ENCODE results near the gene CTBP2.
"Not testable (repeated sequence)": the region's sequence is repeated elsewhere in the genome, so short reads cannot be mapped to it uniquely, and the experiment has no call there.

CTBP2 gene

DNA sequence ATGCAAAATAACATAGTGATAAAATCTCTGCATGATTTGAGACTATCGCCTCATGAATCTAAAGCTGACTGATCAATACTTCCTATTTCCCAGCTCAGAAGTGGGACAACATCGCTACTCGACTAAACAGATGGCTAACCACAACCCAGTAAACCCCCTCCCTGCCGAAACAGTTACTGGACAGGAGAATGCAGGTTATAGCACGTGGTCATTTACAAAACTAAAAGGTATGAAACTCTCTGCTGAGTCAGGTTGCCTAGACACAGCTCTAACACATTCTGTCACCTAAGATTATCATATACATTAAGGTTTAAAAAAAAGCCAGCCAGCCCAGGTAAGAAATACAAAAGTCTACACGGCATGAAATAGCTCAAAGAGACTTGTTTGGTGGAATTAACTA is 64.0 kb downstream of the CTBP2 start:
- in situ Hi-C loops (cut with MboI; ENCODE audit: low pct_unique_long_range_greater_than_20kb, low sequenced_read_pairs) = no loop called here
- DNase-seq = no peak

DNA sequence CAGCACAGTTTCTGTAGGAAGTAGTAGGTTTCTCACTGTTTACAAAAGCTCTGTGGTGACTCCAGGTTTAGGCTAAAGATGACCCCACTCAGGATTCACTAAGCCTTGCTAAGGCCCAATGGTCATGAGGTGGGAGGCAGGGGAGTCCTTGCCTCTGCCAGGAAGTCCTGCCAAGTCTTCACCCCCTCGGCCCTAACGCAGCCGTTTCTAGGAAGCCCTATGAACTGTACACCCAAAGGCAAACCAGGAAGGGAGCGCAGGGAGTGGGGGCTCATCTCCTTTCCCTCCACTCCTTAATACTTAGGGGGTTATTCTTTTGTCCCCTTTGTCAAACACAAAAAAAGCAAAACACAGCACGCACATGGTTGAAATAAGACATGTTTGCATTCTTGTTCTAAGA is 64.6 kb downstream of the CTBP2 start:
- in situ Hi-C loops (cut with MboI; ENCODE audit: low pct_unique_long_range_greater_than_20kb, low sequenced_read_pairs) = no loop called here
- no peak for DNase-seq

DNA sequence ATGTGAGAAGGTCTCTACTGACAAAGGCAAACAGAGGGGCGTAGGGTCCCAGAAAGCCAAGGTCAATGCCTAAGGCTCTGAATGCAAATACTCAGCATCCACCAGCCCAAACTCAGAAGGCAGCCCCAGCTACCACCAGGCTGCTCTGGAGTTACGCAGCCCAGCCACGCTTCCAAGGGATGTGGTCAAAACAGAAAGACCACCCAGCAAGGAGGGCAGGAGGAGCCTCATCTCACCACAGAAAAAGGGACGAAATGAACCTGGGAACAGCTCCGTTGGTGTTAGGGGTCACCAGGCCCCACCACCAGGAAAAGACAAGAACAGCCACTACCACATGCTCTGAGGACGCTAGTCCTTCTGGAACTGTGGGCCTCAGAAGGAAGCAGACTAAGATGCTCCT is 65.1 kb downstream of the CTBP2 start:
- in situ Hi-C loops (cut with MboI; ENCODE audit: low pct_unique_long_range_greater_than_20kb, low sequenced_read_pairs) = no loop called here
- no peak for DNase-seq

DNA sequence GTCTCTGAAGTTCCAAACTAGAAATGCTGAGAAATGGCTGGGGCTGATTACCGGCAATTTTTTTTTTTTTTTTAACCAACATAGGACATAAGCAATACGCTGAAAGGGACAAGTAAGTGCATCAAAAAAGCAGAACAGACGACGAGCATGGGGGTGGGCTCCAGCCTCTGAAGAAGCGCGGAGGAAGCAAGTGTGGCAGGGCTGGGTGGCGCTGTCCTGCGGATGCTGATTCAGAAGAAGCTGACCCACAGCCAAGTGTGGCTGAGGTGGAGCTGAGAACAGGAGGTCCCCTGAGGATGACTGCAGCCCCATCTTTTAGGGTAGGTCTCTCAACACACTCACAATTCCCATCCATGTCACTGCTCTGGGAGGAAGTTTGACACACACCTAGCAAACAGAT is 65.6 kb downstream of the CTBP2 start:
- DNase-seq = peak; percentile 9

DNA sequence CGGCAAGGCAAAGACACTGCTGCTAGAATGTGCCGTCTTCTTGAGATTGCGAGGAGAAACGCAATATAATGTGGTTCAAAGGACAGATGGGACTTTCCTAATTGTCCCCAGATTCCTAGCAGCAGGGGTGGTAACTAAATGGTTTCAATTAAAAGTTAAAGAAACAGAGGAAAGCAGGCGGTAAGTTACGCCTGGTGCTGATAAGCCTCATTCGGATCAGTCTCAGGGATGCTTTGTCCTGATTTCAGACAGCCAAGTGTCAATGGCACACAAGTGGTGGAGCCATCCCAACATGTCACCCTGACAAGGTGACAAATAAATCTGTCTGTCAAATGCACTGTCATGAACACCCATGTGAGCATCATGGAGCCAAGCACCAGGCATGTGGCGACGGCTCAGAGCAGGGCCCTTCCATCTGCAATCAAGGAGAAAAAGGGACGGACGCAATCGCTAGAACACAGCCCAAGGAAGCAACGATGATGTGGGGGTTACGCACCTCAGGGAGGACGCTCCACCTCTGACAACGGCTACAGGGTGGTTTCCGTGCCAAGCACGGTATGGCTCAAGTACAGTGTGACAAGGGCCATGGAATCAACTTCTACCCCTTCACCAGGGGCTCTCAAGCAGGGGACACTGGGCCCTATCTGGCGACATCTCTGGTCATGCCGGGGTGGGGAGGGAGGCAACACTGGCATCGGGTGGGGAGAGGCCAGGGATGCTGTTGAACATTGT is 66.2 kb downstream of the CTBP2 start:
- in situ Hi-C loops (cut with MboI; ENCODE audit: low pct_unique_long_range_greater_than_20kb, low sequenced_read_pairs) = no loop called here
- no peak for DNase-seq

More for the DNA sequence above, 65.6 kb downstream of the CTBP2 start:
- in situ Hi-C loops (cut with MboI; ENCODE audit: low pct_unique_long_range_greater_than_20kb, low sequenced_read_pairs) = no loop called here

DNA sequence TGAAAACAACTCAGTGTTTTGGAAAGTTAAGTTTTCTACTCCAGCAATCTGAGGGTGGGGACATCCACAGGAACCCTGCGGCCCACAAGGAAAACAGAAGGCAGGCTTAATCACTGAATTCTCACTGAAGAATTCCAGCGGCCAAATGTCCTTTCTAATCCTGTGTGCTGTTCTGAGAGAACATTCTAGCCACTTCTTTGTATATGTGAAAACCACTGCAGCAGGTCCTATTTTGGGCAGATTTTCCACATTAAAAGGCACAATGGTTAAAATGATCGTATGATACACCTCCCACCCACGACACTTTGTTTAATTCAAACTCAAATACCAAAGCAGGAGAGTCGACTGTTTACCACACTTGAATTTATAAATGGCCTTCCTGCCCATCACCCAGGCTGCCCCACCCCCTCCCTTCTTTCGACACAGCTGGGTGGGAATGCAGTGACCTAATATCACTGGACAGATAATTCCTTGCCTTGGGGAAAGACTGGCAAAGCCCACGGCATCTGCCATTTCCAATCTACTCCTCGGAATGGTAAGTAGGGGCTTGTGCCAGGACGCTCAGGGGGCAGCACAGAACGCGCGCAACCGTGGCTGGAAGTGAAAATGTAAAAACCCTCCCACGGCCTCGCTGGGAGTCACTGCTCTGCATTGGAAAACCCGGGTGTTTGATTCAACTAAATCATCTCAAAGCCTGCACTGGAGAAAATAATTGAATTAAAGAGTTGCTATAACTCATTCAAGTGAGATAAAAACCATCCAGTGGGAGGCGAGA is 67.0 kb downstream of the CTBP2 start:
- DNase-seq = no peak
- in situ Hi-C loops (cut with MboI; ENCODE audit: low pct_unique_long_range_greater_than_20kb, low sequenced_read_pairs) = no loop called here

DNA sequence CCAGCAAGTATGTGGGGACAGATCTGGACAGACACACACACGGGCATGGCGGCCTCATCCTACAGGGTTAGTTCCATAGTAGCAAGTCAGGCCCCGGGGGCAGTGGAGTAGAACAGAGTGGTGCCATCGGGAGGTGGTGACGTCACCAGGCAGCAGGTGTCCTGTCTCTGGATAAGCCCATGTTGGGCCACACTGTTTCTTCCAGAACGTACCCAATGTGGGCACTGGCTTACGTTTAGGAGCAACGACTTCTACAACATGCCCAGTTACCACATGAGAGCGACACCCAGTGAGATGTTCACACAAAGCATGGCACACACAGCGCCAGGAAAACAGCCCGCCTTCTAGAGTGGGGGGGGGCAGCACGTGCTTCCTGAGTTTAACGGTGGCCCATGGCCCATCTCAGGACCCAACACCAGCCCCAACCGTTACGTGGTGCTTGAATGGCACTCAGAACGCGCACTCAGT is 67.8 kb downstream of the CTBP2 start:
- no peak for DNase-seq
- in situ Hi-C loops (cut with MboI; ENCODE audit: low pct_unique_long_range_greater_than_20kb, low sequenced_read_pairs) = no loop called here

DNA sequence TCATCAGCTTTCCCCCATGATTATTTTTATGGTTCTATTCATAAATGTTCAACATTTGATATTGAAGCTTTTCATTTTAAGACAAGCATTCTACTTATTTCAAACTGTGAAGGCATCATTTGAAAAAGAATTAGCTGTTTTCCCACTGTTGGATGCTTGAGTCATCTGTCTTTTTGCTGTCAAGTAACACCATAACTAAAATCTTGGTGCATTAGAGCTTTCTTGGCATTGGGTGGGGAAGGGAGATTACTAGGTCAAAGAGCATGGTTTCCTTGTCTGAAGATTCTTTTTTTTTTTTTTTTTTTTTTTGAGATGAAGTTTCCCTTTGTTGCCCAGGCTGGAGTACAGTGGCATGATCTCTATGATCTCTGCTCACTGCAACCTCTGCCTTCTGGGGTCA is 68.5 kb downstream of the CTBP2 start:
- in situ Hi-C loops (cut with MboI; ENCODE audit: low pct_unique_long_range_greater_than_20kb, low sequenced_read_pairs) = no loop called here
- no peak for DNase-seq

DNA sequence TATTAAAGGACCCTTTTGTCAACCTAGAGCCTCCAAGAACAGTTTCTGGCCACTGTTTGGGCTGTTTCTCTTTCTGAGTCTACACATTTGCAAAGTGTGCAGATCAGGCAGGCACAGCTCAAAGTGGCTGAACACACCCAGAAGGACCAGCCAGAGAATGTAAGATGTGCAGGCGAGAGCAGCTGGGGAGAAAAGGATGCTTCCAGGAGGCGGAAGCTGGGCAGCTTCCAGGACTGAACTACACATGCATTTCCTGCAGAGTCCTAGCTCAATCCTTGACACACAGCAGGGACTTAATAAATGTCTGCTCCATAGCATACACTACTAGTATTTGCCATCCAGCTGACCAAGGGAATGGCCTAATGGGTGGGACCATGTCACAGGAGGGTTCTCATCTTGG is 70.9 kb downstream of the CTBP2 start:
- in situ Hi-C loops (cut with MboI; ENCODE audit: low pct_unique_long_range_greater_than_20kb, low sequenced_read_pairs) = no loop called here
- no peak for DNase-seq

DNA sequence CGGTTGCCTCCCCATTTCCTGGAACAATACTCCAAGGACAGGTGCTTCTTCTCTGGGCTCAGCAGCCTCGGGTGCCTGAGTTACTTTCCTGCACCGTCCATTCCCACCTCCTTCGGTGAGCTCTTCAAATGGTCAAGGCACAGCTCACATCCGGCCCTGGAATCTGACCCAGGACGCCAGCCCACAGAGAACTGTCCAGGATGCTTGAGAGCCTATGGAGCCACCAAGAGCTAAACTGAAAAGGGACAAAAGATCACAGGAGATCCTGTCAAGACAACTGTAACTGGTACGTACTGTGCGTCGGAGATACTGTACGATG is 72.5 kb downstream of the CTBP2 start:
- DNase-seq = no peak
- in situ Hi-C loops (cut with MboI; ENCODE audit: low pct_unique_long_range_greater_than_20kb, low sequenced_read_pairs) = no loop called here

DNA sequence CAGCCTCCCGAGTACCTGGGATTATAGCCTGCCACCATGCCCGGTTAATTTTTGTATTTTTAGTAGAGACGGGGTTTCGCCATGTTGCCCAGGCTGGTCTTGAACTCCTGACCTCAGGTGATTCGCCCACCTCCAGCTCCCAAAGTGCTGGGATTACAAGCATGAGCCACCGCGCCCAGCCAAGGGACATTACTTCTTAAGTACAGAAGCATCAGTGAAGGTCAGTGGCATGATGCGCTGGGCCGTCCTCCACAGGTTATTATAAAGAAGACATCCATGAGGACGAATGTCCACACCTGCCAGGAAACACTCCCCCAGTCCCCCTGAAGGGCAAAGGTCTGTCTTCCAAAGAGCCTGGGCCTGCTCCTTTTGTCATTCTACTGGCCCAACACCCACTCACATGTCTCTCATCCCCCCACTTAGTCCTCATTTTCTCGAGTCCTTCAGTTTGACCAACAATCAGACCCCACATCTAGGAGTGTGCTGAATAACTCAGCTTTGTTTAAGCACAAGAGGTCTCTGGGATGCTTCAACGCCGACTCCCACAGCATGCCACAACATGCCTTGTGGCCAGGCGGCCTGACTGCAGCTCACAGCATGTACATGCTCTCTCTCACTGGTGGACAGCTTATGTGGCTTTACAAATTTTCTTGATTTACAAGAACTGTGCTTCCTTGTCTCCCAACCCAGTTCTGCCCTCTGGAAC is 73.0 kb downstream of the CTBP2 start:
- in situ Hi-C loops (cut with MboI; ENCODE audit: low pct_unique_long_range_greater_than_20kb, low sequenced_read_pairs) = no loop called here
- DNase-seq = no peak

DNA sequence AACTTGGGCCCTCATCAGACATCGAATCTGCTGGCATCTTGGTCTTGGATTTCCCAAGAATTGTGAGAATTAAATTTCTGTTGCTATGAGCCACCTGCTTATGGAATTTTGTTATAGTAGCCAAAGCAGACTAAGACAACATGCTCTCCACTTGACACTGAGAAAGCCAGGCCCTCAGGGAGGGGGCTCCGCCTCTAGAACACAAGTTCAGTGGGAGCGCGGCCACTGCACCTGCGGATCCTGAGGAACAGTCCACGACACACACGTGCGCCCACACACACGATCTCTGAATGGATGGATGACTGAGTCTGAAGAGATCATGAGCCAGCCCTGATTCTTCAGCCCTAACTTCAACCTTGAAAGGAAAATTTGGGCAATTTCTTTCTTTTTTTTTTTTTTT is 73.7 kb downstream of the CTBP2 start:
- in situ Hi-C loops (cut with MboI; ENCODE audit: low pct_unique_long_range_greater_than_20kb, low sequenced_read_pairs) = no loop called here
- no peak for DNase-seq

DNA sequence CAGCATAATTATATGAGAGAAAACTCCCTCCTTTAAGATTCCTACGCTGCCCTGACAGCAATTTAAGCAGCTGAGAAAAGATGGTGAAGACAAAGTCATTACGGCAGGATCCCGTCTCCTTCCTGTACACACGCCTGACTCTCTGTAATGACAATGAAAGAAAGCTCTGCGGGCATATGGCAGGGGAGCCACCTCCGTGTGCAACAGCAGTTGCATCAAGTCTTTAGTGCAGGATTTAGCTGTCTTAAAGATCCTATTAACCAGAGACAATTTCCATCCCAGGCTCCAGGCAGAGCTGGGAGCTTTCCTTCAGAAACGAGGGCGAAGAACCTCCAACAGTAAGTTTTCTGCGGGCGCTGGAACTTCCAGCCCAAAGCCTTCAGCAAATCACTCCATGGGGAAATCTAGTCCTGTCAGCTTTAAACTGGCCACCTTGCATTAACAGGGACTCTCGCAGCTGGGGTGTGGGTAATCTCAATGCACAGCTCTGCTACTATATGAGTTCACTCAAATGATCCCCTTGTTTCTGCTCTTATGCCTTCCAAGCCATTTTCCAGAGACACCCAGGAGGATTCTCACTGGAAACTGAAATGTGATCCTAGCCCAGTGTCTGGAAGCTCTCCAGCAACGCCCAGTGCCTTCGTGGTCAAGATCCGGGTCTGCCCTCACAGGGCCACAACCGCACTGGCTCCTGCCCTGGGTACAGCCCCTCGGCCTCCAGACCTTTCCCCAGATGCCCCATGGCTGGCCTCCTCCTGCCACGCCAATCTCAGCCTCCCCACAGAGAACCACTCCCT is 74.9 kb downstream of the CTBP2 start:
- in situ Hi-C loops (cut with MboI; ENCODE audit: low pct_unique_long_range_greater_than_20kb, low sequenced_read_pairs) = no loop called here

DNA sequence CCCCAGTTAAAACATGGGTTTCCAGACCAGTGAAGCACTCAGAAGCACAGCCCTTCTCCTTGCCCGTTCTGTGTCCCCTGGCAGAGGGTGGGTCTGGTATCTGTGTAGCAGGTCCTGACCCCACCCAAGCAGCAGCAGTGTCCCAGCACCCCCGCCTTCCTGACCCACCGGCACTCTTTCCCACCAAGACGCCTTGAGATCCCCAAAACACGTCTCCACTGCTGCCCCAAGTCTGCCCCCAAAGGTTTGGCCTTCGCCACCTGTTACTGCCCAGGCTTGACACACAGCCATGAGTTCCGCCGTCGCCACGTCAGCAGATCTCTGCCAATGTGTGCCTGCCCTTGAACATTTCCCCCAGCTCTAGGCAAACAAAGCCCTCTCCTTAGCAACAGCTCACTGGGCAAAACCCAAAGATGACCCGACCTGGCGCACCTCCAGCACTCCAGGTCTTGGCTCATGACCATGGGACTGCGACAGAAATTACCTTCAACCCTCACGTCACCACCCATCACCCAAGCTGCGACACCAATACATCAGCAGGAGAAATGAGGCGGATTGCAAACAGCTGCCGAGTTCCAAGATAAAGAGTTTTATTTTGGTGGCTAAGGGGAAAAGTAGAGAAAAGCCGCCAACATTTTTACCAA is 75.6 kb downstream of the CTBP2 start:
- in situ Hi-C loops (cut with MboI; ENCODE audit: low pct_unique_long_range_greater_than_20kb, low sequenced_read_pairs) = no loop called here
- no peak for DNase-seq

More for the DNA sequence above, 74.9 kb downstream of the CTBP2 start:
- no peak for DNase-seq

DNA sequence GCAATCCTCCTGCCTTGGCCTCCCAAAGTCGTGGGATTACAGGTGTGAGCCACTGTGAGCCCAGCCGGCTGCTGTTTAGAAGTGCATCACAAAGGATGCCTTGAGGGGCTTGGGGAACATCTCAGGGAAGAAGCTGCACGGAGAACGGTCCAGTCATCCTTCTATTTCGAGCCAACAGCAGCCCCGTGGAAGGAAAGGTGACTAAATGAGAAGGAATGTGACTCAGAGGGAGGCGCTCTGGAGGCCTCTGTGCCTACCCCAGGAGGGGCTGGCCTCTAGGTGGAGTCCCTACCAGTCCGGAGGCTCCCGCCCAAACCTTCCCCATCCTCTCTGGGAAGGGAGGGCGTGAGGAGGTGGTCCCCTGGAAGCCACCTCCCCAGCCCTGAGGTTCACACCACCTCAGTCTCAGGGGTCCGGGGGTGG is 76.2 kb downstream of the CTBP2 start:
- no peak for DNase-seq
- in situ Hi-C loops (cut with MboI; ENCODE audit: low pct_unique_long_range_greater_than_20kb, low sequenced_read_pairs) = no loop called here

DNA sequence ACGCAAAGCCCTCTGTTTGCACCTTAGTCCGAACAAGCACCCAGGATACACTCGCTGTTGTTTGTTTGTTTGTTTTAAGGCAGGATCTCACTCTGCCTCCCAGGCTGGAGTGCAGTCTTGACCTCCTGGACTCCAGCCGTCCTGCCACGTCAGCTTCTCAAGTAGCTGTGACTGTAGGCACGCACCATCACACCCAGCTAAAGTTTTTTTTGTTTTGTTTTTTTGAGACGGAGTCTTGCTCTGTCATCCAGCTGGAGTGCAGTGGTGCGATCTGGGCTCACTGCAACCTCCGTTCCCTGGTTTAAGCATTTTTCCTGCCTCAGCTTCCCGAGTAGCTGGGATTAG is 76.8 kb downstream of the CTBP2 start:
- in situ Hi-C loops (cut with MboI; ENCODE audit: low pct_unique_long_range_greater_than_20kb, low sequenced_read_pairs) = no loop called here
- no peak for DNase-seq

DNA sequence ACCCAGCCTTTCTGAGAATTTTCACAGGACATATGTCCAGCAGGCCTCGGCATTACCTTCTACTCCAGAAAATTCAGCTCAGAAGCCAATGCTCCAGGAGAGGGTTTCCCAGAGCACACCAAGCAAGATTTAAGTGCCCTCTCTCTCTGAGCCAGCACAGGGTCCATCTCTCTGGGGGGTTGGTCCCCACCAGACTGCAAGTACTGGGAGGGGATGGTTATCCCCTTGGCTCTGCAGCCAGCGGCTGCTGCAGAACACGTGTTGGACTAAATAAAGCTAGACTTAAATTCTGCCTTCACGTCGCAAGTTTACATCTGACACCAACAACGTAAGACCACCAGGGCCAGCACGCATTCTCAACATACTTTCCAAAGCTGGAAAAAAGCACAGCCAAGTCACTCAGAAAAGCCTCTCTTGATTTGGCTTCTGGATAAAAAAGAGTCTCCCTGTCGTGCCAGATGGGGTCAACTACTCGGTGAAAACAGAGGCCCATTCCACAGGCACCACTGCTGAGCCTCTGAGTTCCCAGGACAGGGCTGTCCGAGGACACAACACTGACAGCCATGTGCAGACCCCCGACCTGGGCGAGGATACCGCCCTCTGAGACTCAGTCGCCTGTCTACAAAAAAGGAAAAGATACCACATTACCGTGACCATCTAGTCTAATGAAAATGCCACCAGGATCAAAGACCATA is 77.3 kb downstream of the CTBP2 start:
- DNase-seq = no peak
- in situ Hi-C loops (cut with MboI; ENCODE audit: low pct_unique_long_range_greater_than_20kb, low sequenced_read_pairs) = no loop called here

DNA sequence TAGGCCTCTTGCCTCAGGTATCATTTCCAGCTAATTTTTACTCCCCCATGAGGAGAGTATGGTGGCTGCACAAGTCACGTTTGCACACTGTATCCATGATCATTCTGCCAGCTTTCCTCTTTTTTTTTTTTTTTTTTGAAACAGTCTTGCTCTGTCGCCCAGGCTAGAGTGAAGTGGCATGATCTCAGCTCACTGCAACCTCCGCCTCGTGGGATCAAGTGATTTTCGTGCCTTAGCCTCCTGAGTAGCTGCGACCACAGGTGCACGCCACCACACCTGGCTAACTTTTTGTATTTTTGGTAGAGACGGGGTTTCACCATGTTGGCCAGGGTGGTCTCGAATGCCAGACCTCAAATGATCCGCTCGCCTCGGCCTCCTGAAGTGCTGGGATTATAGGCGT is 77.9 kb downstream of the CTBP2 start:
- DNase-seq; in situ Hi-C loops (cut with MboI; ENCODE audit: low pct_unique_long_range_greater_than_20kb, low sequenced_read_pairs): not testable (repeated sequence)

DNA sequence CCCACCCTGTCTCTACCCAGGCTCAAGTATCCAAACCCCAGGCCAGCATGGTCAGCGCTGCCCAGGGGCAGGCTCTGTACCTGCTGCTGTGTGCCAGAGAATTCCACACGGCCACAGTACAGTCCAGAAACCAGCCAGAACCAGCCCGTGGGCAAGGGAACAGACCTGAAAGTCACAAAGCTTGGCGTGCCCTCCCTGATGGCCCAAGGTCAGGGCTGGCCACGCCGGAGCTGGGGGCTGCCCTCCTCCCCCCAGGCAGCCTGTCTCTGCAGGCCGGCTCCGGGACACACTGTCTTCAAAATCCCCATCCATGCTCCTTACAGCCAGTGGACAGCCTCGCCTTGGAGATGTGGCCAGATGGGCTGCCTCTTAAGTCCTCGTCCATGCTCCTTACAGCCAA is 78.4 kb downstream of the CTBP2 start:
- DNase-seq = no peak
- in situ Hi-C loops (cut with MboI; ENCODE audit: low pct_unique_long_range_greater_than_20kb, low sequenced_read_pairs) = no loop called here
